ENCODE measurements around the gene RFX1.
A peak's percentile ranks its signal among the peaks of the same experiment; 100 is the strongest.
"Not testable (repeated sequence)": the region's sequence is repeated elsewhere in the genome, so short reads cannot be mapped to it uniquely, and the experiment has no call there.

The RFX1 gene

GRCh38 chr19:14006085-14006765 is at the start of gene RFX1:
TSS of gene RFX1 (minus strand) at chr19:14006320. CDS start at chr19:13993843, 12,477 bp downstream.
- DNase-seq: peak; percentile 94

DNA sequence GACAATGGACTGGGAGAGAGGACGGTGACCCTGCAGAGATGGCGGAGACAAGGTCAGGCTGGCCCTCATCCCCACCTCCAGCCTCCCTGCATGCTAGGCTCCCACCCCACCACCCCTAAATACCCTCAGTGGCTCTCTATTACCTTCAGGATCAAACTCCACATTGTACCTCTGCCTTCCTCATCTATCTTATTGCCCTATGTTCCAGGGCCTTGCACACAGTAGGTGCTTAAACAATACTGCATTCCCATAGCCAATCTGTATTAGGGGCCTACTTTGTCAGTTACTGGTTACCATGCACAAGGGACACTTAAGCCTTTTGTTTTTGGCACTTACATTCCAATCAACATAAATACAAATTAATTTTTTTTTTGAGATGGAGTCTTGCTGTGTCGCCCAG is 49.3 kb upstream of the RFX1 start:
- no peak for DNase-seq

DNA sequence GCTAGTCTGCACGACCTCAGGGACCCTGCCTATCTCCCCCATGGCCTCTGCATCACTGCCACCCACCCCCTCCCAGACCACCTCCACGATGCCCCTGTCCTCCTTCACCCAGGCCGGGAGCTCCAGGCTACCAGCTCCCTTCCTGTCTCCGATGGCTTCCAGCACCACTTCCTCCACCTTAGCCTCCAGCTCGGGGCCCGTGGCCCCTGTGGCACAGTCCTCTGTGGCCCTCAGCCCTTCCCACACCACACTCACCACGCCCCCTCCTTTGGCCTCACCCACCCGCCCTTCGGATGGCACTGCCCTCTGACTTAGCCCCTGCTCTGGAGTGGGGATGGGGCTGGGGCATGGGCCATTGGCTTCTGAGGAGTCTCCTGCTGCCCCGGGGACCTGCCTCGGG is 48.6 kb upstream of the RFX1 start:
- no peak for DNase-seq

DNA sequence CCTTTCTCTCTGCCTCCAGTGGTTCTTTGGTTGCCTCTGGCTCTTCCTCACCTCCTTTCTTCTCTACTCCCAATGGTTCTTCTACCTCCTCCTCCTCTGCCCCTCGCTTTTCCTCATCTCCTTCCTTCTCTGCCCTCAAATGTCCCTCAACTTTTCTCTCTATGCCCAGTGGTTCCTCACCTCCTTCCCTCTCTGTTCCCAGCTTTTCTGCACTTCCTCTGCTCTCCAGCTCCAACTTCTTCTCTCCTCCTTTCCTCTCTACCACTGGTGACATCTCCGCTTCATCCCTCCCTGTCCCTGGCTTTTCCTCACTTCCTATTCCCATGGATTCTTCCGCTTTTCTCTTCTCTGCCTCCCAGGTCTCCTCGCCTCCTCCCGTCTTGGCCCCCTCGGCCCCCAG is 48.0 kb upstream of the RFX1 start:
- DNase-seq: no peak

DNA sequence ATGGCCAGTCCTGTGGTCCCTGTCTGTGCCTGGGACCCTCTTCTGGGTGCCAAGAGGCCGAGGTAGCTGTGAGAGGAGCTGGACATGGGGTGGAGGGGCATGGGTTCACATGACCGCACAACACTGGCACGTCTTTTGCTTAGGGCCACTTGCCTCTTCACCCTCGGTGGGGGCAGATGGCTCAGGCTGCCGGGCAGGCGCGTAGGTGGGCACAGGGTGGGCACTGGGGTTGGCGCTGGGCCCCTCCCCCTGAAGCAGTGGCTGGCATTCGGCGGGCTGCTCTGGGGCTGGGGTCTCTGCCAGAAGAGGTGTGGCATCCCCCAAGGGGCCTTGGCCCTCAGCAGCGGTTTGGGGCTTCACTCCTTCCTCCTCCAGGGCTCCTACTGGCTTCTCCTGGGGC is 47.4 kb upstream of the RFX1 start:
- no peak for DNase-seq

DNA sequence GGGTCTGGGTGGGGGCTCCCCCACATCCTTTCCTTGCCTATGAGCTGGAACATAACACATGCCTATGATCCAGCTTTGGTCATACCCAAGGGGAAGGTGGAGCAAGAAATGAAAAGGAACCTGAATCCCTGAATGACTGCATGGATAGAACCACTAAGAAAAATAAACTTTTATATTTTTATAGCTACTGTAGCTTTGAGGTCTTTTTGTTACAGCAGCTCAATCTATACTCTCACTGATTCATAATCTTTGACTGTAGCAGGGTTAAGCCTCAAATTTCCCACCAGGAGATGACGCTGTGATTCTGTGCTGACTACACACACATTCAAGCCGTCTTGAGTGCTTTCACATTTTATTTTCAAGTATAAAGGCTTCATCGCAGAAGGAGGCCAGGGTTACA is 46.9 kb upstream of the RFX1 start:
- DNase-seq: no peak

GRCh38 chr19:14052470-14052869 is 46.4 kb upstream of the RFX1 start:
- no peak for DNase-seq

DNA sequence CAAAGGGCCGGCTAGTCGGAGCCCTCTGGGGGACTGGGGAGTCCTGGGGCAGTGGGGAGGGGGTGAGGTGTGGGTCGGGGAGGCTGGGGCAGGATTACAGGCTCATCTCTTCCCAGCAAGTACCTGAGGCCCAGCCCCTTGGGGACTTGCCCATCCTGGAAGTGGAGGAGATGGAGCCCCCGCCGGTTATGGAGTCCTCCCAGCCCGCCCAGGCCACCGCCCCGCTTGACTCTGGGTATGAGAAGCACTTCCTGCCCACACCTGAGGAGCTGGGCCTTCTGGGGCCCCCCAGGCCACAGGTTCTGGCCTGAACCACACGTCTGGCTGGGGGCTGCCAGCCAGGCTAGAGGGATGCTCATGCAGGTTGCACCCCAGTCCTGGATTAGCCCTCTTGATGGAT is 45.9 kb upstream of the RFX1 start:
- no peak for DNase-seq

- DNase-seq: not testable (repeated sequence)
Observed at GRCh38 chr19:14050961-14051360, 44.8 kb upstream of the RFX1 start.

- no peak for DNase-seq
Observed at GRCh38 chr19:14050512-14050911, 44.4 kb upstream of the RFX1 start.

- peak; percentile 20 for DNase-seq
Observed at GRCh38 chr19:14048443-14049153, 42.5 kb upstream of the RFX1 start.

DNA sequence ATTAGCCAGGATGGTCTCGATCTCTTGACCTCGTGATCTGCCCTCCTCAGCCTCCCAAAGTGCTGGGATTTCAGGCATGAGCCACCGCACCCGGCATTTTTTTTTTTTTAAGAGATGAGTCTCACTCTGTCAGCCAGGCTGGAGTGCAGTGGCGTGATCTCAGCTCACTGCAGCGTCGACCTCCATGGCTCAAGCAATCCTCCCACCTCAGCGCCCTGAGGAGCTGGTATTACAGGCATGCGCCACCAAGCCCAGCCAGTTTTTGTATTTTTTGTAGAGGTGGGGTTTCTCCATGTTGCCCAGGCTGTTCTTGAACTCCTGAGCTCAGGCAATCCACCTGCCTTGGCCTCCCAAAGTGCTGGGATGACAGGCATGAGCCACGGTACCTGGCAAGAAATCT is 41.7 kb upstream of the RFX1 start:
- DNase-seq: not testable (repeated sequence)

DNA sequence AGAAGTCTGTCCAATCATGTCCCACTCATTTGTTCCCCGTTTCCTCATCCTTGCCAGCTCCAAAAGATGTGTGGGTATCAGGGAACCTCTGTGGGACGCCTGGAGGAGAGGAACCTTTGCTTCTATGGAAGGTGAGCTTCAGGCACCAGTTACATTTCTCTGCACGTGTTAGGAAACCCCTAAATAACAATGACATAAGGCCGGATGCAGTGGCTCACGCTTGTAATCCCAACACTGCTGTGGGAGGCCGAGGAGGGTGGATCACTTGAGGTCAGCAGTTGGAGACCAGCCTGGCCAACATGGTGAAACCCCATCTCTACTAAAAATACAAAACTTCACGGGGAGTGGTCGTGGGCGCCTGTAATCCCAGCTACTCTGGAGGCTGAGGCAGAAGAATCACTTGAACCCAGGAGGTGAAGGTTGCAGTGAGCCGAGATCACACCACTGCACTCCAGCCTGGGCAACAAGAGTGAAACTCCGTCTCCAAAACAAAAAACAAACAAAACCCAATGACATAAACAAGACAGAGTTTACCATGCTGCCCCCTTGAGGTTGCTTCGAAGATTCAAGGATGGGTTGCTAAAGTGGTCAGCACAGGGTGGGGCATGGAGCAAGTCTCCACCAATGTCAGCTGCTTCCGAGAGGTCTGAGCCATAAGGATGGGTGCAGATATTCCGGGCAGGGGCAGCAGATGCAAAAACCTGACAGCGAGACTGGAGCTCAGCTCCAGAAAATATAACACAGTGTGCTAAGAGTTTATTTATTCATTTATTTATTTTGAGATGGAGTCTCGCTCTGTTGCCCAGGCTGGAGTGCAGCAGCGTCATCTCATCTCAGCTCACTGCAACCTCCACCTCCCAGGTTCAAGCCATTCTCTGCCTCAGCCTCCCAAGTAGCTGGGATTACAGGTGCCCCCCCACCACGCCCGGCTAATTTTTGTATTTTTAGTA is 36.8 kb upstream of the RFX1 start:
- DNase-seq: not testable (repeated sequence)

DNA sequence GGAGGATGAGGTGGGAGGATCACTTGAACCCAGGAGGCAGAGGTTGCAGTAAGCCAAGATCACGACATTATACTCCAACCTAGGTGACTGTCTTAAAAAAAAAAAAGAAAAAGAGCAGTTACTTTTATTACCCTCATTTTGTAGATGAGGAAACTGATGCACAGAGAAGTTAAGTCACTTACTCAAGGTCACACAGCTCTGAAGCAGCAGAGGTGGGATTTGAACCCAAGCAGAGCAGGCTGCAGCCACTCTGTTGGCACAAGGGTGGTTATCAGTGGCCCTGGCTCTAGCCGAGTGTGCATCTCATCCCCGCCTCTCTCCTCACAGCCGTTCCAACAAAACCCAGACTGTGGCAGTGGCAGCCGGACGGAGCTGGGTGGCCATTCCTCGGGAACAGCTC is 33.1 kb upstream of the RFX1 start:
- DNase-seq: no peak

- DNase-seq: no peak
Observed at GRCh38 chr19:14035706-14036105, 29.6 kb upstream of the RFX1 start.

- DNase-seq: not testable (repeated sequence)
Observed at GRCh38 chr19:14035159-14035558, 29.0 kb upstream of the RFX1 start.

DNA sequence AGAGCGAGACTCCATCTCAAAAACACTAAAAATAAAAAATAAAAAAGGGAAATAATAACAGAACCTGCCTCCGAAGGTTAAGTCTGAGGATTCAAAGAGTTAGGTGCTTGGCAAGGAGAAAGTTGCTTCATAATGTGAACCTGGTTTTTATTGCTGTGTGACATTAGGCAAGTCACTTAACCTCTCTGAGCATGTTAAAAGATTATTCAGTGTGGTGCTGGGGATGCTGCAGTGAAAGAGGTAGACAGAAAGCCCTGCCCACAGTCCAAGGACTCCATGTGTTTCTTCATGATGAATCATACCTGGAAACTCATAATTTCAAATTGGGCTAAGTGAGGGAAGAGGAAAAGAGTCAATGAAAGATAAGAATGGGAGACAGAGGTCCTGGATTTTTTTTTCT is 27.8 kb upstream of the RFX1 start:
- no peak for DNase-seq

DNA sequence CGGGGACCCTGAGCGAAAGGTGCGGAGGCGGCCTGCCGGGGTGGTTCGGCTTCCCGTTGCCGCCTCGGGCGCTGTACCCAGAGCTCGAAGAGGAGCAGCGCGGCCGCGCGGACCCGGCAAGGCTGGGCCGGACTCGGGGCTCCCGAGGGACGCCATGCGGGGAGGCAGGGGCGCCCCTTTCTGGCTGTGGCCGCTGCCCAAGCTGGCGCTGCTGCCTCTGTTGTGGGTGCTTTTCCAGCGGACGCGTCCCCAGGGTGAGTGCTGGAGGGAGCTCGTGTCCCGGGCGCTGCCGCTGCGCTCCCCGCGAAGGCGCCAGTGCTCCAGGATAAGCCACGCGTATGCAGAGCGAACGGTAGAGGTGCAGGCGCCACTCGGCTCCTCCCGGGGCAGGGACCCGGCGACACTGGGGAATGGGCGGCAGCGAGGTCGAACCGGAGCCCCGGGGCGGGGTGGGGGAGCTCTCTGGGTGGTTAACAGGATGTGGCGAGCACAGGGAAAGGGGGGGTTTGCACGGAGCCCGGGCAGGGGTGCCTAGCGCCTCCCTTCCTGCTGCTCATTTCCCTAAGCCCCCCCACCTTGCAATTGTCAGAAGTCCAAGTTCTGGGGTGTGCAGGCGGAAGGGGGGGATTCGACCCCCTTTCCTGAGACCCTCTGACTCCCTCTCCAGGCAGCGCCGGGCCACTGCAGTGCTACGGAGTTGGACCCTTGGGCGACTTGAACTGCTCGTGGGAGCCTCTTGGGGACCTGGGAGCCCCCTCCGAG is 25.8 kb upstream of the RFX1 start, which contains the start of gene IL27RA:
Gene IL27RA, plus strand, starts transcription at position 44 of the 762 bp plus-strand sequence. Its CDS starts 111 bp downstream, at position 155.
- DNase-seq: peak; percentile 83

DNA sequence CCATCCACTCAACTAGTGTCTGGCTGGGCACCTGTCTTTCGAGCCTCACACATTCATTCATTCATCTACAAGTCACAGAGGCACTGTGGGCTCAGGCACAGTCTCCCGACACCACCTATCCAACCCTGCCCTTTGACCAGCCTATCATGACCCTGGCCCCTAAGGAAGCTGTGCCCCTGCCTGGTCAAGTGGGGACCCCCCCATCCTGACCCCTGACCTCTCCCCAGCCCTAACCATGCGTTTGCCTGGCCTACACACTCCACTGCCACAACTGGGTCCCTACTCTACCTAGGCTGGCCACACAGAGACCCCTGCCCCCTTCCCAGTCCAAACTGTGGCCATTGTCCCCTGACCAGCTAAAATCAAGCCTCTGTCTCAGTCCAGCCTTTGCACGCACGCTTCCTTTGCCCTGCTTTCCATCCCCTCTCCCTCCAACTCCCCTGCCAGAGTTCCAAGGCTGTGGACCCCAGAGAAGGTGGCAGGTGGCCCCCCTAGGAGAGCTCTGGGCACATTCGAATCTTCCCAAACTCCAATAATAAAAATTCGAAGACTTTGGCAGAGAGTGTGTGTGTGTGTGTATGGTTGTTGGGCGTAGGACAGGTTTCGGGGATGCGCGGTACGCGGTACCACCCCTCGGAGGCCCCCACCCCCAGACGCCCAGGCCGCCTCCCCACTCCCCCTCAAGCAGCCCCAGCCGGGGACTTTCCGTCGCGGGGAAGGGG is 25.0 kb upstream of the RFX1 start:
- no peak for DNase-seq

DNA sequence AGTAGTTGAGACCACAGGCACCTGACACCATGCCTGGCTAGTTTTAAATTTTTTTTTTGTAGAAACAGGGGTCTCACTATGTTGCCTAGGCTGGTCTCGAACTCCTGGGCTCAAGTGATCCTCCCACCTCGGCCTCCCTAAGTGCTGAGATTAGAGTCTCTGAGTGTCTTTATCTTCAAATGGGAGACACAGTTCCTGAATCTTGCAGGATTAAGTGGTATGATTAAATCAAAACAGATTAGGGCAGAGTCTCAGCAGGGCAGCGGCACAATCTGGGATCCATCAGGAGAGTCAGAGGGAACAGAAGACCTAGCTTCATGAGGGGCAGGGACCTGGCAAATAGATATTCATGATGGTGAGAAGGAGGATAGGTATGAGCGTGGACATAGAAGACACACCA is 22.8 kb upstream of the RFX1 start:
- DNase-seq: no peak

DNA sequence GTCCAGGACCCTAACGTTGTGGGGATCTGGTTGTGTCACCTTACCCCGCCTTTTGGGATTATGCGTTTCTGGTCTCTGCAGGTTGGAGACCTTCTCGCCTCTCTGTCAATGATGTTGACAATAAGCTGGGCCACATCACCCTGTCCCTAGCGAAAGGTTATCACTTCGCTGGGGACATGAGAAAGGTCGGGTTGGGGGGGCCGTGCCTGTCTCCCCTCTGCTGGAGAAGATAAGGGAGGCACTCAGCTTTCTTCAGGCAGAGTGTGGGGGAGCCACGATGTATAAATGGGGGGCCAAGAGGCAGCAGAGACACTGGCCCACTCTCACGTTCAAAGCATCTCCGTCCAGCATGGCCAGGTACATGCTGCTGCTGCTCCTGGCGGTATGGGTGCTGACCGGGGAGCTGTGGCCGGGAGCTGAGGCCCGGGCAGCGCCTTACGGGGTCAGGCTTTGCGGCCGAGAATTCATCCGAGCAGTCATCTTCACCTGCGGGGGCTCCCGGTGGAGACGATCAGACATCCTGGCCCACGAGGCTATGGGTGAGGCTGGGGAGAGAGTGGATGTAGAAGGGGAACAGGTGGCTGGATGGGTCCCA is 21.8 kb upstream of the RFX1 start, which contains the start of gene RLN3:
Gene RLN3, plus strand, starts transcription at position 293 of the 595 bp plus-strand sequence. Its CDS starts 57 bp downstream, at position 350.
- no peak for DNase-seq

All from KG1 (cell line).